Memory B cell (primary cell): ENCODE measurements around the gene PRKCZ.

Experiments used
- ATAC-seq: fragments of 150-1000 bp; cut with Tn5 transposase; 2 replicates; pipeline ENCODE4 v1.10.0; 2021; ENCODE audit warnings: low read depth, mild to moderate bottlenecking, moderate library complexity
- DNase-seq, 2 donors: peaks; one replicate each; pipeline ENCODE4 v3.0.0; 2022; ENCODE audit warnings: low spot score in 2 of 2
- H3K27ac Mint-ChIP-seq: one replicate; pipeline ENCODE4 v1.8.0; 2022; ENCODE audit warnings: mild to moderate bottlenecking, moderate library complexity, mixed read lengths
- H3K27me3 Mint-ChIP-seq: one replicate; pipeline ENCODE4 v1.8.0; 2022; ENCODE audit warnings: mixed read lengths
- H3K36me3 Mint-ChIP-seq: one replicate; pipeline ENCODE4 v1.8.0; 2022; ENCODE audit warnings: mild to moderate bottlenecking, mixed read lengths
- H3K4me1 Mint-ChIP-seq: one replicate; pipeline ENCODE4 v1.8.0; 2022; ENCODE audit warnings: mixed read lengths
- H3K4me3 Mint-ChIP-seq: one replicate; pipeline ENCODE4 v1.8.0; 2022; ENCODE audit warnings: mild to moderate bottlenecking, moderate library complexity, mixed read lengths
- H3K9me3 Mint-ChIP-seq: one replicate; pipeline ENCODE4 v1.8.0; 2022; ENCODE audit warnings: mixed read lengths

Gene PRKCZ

DNA sequence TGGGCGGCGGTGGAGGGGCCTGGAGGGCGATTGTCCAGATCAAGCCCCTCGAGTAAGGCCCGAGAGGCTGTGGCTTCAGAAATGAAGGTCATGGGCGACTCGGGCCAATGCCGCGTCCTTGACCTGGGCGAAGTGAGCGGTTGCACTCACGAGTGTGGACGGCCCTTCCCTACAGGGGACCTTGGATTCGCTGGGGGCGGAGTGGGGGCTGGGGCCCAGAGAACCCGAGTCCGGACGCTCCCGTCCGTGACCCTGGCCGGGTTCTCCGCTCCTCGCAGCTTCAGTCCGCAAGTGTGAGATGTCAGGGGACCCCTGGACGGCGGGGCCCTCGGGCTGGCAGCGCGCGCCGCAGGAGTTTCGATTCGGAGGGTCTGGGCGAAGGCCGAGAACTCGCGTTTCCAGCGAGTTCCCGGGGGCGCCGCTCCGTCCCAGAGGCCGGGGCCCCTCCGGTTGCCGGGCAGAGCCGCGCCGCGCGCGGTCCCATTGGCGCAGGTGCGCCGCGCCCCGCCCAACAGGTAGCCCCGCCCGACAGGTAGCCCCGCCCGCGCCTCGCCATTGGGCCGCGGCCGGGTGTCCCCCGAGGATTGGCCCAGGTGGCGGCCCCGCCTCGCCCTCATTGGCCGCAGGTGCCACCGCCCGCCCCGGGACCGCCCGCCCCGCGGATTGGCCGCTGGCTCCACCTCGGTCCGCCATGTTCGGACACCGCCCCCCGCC lies at the start of gene PRKCZ:
PRKCZ (plus strand) TSS at position 694 of the 714 bp plus-strand sequence. CDS start 220 bp downstream, outside the sequence.
- peak within 1 kb of the TSS; percentile 35 for H3K27ac Mint-ChIP-seq
- peak; percentile 93 for ATAC-seq
- H3K4me3 Mint-ChIP-seq, result peak within 1 kb of the TSS; percentile 87
- H3K36me3 Mint-ChIP-seq, result no peaks in the 10 kb centered on the region
- peaks cover 25% of the 10 kb centered on the region for H3K4me1 Mint-ChIP-seq
- DNase-seq, result peak; percentile 94 to 96
- H3K9me3 Mint-ChIP-seq, result no peaks in the 10 kb centered on the region
- H3K27me3 Mint-ChIP-seq, result peaks cover 12% of the 10 kb centered on the region

DNA sequence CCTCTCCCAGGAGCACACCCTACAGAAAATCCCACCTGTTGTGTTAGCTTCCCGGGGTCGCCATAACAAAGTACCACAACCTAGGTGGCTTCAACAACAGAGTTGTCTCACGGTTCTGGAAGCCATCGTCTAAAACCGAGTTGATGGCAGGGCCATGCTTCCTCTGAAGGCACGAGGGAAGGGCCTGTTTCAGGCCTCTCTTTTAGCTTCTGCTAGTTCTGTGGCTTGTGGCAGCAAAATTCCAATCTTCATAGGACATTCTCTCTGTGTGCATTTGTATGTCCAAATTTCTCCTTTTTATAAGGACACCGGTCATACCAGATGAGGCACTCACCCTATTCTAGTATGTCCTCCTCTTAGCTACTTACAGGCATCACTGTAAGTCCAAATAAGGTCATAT lies 49.8 kb upstream of the PRKCZ start:
- Mint-ChIP-seq H3K9me3 (no peaks in the 10 kb centered on the region), H3K27ac (no peak overlapping the region), H3K36me3 (no peaks in the 10 kb centered on the region), H3K4me3 (no peak overlapping the region), H3K27me3 (peaks cover 27% of the 10 kb centered on the region), H3K4me1 (no peaks in the 10 kb centered on the region)
- ATAC-seq, result no peak
- no peak for DNase-seq

DNA sequence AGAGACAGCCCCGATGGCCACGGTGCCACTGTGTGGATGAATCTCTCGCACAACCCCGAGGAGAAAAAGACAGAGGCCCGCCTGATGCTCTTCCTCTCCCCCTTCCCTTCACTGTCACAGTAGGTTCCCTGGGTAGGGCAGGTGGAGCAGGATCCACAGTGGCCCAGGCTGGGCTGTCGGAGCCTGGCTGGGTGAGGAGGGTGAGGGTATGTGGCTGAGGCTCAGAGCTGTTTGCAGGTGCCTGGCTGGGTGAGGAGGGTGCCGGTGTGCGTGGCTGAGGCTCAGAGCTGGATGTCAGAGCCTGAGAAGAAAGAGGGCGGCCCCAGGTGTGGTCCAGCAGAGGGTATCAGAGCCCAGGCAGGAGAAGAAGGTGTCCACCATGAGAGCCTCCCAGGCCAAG lies 49.4 kb upstream of the PRKCZ start:
- Mint-ChIP-seq H3K9me3 (no peaks in the 10 kb centered on the region), H3K4me1 (no peaks in the 10 kb centered on the region), H3K36me3 (no peaks in the 10 kb centered on the region), H3K27ac (no peak overlapping the region), H3K27me3 (peaks cover 27% of the 10 kb centered on the region), H3K4me3 (no peak overlapping the region)
- DNase-seq (no peak), ATAC-seq (no peak)

GRCh38 chr1:2001773-2002411 lies 48.3 kb upstream of the PRKCZ start:
- Mint-ChIP-seq H3K4me3 (no peak overlapping the region), H3K27me3 (peaks cover 24% of the 10 kb centered on the region)
- no peak for DNase-seq

GRCh38 chr1:2003541-2004131 lies 46.6 kb upstream of the PRKCZ start, which contains the start of gene CFAP74:
Gene CFAP74 (minus strand): TSS chr1:2003786. CDS start chr1:1990956, 12,830 bp downstream.
- Mint-ChIP-seq H3K9me3 (no peaks in the 10 kb centered on the region), H3K4me1 (no peaks in the 10 kb centered on the region), H3K27me3 (peaks cover 20% of the 10 kb centered on the region), H3K4me3 (no peak within 1 kb of the TSS), H3K27ac (no peak within 1 kb of the TSS), H3K36me3 (no peaks in the 10 kb centered on the region)
- DNase-seq (no peak), ATAC-seq (no peak)

More at GRCh38 chr1:2001773-2002411, 48.3 kb upstream of the PRKCZ start:
- Mint-ChIP-seq H3K36me3 (no peaks in the 10 kb centered on the region), H3K4me1 (no peaks in the 10 kb centered on the region), H3K9me3 (no peaks in the 10 kb centered on the region), H3K27ac (no peak overlapping the region)
- no peak for ATAC-seq

- Mint-ChIP-seq H3K36me3 (no peaks in the 10 kb centered on the region), H3K27me3 (peaks cover 15% of the 10 kb centered on the region), H3K4me1 (no peaks in the 10 kb centered on the region), H3K4me3 (no peak overlapping the region), H3K27ac (no peak overlapping the region), H3K9me3 (no peaks in the 10 kb centered on the region)
- no peak for DNase-seq
- ATAC-seq, result no peak
Measured at GRCh38 chr1:2004856-2005255, 45.4 kb upstream of the PRKCZ start.

GRCh38 chr1:2009101-2010053 lies 40.8 kb upstream of the PRKCZ start:
- Mint-ChIP-seq H3K27me3 (peaks cover 2% of the 10 kb centered on the region), H3K36me3 (no peaks in the 10 kb centered on the region), H3K9me3 (no peaks in the 10 kb centered on the region), H3K4me3 (no peak overlapping the region), H3K4me1 (no peaks in the 10 kb centered on the region), H3K27ac (no peak overlapping the region)
- ATAC-seq (no peak), DNase-seq (no peak)

DNA sequence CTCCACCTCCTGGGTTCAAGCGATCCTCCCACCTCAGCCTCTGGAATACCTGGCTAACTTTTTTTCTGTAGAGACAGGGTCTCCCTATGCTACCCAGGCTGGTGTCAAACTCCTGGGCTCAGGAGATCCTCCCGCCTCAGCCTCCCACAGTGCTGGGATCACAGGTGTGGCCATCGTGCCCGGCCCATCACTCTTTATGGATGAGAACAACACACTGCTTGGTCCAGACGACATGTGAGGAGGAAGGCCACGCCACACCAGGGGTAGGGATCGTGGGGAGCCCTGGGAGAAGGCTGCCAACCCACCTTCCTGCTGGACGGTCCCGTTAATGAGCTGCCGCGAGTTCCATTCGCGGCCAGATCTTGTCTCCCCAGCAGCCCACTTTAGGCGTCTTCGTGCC lies 36.0 kb upstream of the PRKCZ start:
- no peaks in the 10 kb centered on the region for H3K9me3 Mint-ChIP-seq
- ATAC-seq (no peak), DNase-seq (no peak)
- H3K4me1 Mint-ChIP-seq, result peaks cover 3% of the 10 kb centered on the region
- H3K27ac Mint-ChIP-seq, result no peak overlapping the region
- no peak overlapping the region for H3K4me3 Mint-ChIP-seq
- H3K27me3 Mint-ChIP-seq, result peaks cover 24% of the 10 kb centered on the region
- no peaks in the 10 kb centered on the region for H3K36me3 Mint-ChIP-seq

DNA sequence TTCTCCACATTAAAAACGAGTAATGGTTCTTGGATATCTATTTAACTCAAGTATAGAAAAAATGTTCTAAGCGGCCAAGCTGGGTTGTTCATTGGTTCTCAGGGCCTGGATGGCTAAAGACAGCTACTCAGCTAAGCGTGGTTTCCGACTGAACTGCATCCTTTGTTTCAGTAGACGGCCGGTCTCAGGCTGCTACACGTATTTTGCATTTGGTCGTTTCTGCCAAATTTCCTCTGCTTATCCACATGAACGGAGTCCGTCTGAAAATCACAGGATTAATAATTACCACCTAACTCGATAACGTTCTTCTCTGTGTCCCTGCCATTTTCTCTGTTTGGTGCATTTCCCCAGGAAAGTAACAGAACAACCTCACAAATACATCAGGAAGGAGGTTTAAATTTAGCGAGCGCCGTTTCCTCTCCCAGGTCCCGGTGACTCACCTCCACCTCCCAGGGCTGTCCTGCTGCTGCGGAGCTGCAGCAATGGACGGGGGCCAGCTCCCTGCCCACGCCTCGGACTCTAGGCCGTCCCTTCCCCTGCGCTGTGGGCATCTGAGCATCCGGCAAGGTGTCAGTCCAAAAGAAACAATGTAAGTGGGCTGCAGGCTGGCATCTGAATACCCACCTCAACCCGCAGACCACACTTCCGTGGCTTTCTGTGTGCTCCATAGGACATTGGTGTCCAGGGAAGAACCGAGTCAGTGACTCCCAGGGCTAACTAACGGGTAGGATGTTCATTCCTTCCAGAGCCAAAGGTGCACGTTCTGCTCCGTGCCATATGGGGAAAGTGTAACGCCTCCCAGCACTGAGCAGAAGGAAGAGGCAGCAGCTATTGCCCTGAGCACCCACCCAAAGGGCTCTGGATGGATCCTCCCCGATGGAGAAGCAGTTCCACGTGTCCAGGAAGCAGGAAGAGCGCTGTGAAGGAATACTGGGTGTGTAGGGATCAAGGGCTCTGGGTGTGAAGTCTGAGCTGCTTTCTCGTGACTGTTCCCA lies 35.2 kb upstream of the PRKCZ start:
- Mint-ChIP-seq H3K36me3 (no peaks in the 10 kb centered on the region), H3K9me3 (no peaks in the 10 kb centered on the region), H3K4me1 (peaks cover 3% of the 10 kb centered on the region), H3K27ac (no peak overlapping the region), H3K27me3 (peaks cover 24% of the 10 kb centered on the region), H3K4me3 (no peak overlapping the region)
- ATAC-seq (no peak), DNase-seq (no peak)

GRCh38 chr1:2016123-2016522 lies 34.1 kb upstream of the PRKCZ start:
- Mint-ChIP-seq H3K4me1 (peaks cover 3% of the 10 kb centered on the region), H3K27ac (no peak overlapping the region), H3K27me3 (peaks cover 28% of the 10 kb centered on the region), H3K36me3 (no peaks in the 10 kb centered on the region), H3K4me3 (no peak overlapping the region), H3K9me3 (no peaks in the 10 kb centered on the region)
- DNase-seq (no peak), ATAC-seq (no peak)

- Mint-ChIP-seq H3K27me3 (peaks cover 28% of the 10 kb centered on the region), H3K9me3 (no peaks in the 10 kb centered on the region), H3K4me1 (peaks cover 3% of the 10 kb centered on the region), H3K27ac (no peak overlapping the region), H3K36me3 (no peaks in the 10 kb centered on the region), H3K4me3 (peak overlapping the region; percentile 70)
- DNase-seq, result no peak
- no peak for ATAC-seq
Measured at GRCh38 chr1:2018217-2019171, 31.7 kb upstream of the PRKCZ start.

DNA sequence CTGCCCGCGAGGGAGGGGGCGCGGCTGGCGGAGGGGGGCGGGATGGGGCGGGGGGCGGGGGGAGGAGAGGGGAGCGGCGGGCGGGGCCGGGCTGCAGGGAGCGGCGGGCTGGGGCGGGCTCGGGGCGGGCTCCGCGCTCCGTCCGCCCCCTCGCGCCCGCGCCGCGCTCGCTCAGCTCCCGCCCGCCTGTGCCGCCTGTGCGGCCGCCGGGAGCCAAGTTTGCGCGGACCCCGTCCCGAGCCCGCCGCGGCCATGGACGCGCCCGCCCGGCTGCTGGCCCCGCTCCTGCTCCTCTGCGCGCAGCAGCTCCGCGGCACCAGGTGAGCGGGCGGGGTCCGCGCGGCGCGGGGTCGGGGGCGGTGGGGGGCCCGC lies 31.1 kb upstream of the PRKCZ start, which contains the start of gene GABRD:
GABRD (plus strand) TSS at position 174 of the 372 bp plus-strand sequence; CDS start at position 253, 79 bp downstream.
- H3K4me3 Mint-ChIP-seq, result peak within 1 kb of the TSS; percentile 70
- no peaks in the 10 kb centered on the region for H3K36me3 Mint-ChIP-seq
- peaks cover 3% of the 10 kb centered on the region for H3K4me1 Mint-ChIP-seq
- DNase-seq, result no peak
- H3K27ac Mint-ChIP-seq, result no peak within 1 kb of the TSS
- peaks cover 28% of the 10 kb centered on the region for H3K27me3 Mint-ChIP-seq
- peak; percentile 60 for ATAC-seq
- H3K9me3 Mint-ChIP-seq, result no peaks in the 10 kb centered on the region
